Esophagus squamous epithelium (tissue), 4 donors: ENCODE results near the gene OTUD5.

Experiments
- CTCF ChIP-seq, 6 experiments: fragments of 450-650 bp in 4 of 6; fragments of 200-600 bp in 2 of 6; sonication (generic) in 2 of 6; IDR thresholded peaks; one replicate each; pipeline ENCODE4 v1.5.1; 2016 to 2019; ENCODE audit warnings: antibody characterized with exemption in 6 of 6, mild to moderate bottlenecking in 4 of 6, moderate library complexity in 4 of 6
- POLR2A ChIP-seq, 4 donors: fragments of 450-650 bp; IDR thresholded peaks; one replicate each; pipeline ENCODE4 v1.6.1; 2017; ENCODE audit warnings: antibody characterized with exemption in 4 of 4, mild to moderate bottlenecking in 4 of 4, moderate library complexity in 3 of 4

- TF ChIP-seq CTCF (IDR thresholded peaks at IDR 0.05) (no peak), POLR2A (IDR thresholded peaks at IDR 0.05) (no peak)
These were observed 46.3 kb upstream of the OTUD5 start for GRCh38 chrX:49003696-49004095.
